HepG2 (cell line): ENCODE data around the gene ESF1. TPM values are rescaled to one million over a fixed set of nuclear protein-coding genes. Genes with fewer than 3 reads are reported as not detected.

ENCODE experiments used
- ATF3 ChIP-seq: sonication (generic); formaldehyde crosslinking; IDR thresholded peaks from 2 replicates; pipeline ENCODE4 v1.4.0; 2020; ENCODE audit warnings: missing genetic modification reagents
- BATF2 ChIP-seq: sonication (generic); formaldehyde crosslinking; IDR thresholded peaks from 2 replicates; pipeline ENCODE4 v1.8.0; 2022; ENCODE audit warnings: mild to moderate bottlenecking, missing genetic modification reagents, moderate library complexity
- CENPT ChIP-seq: sonication (generic); formaldehyde crosslinking; IDR thresholded peaks from 2 replicates; pipeline ENCODE4 v1.8.0; 2022; ENCODE audit warnings: low read depth, mild to moderate bottlenecking, moderate library complexity, missing genetic modification reagents
- CREBL2 ChIP-seq: sonication (generic); formaldehyde crosslinking; IDR thresholded peaks from 2 replicates; pipeline ENCODE4 v1.8.1; 2023; ENCODE audit warnings: missing genetic modification reagents, mild to moderate bottlenecking, borderline replicate concordance
- ELF3 ChIP-seq: IDR thresholded peaks from 2 replicates; pipeline ENCODE4 v1.6.1; 2016; ENCODE audit warnings: missing genetic modification reagents, missing compliant biosample characterization
- FOSL2 ChIP-seq: sonication (generic); formaldehyde crosslinking; IDR thresholded peaks from 2 replicates; pipeline ENCODE4 v1.4.0; 2020; ENCODE audit warnings: missing genetic modification reagents
- GMEB1 ChIP-seq: sonication (generic); formaldehyde crosslinking; IDR thresholded peaks from 2 replicates; pipeline ENCODE4 v1.5.1; 2020; ENCODE audit warnings: missing genetic modification reagents, mild to moderate bottlenecking, borderline replicate concordance
- GMEB2 ChIP-seq: IDR thresholded peaks from 2 replicates; pipeline ENCODE4 v1.6.1; 2016; ENCODE audit warnings: missing biosample characterization, missing genetic modification reagents, low read depth
- HDAC2 ChIP-seq: sonication (generic); formaldehyde crosslinking; IDR thresholded peaks from 2 replicates; pipeline ENCODE4 v1.4.0; 2020; ENCODE audit warnings: missing genetic modification reagents
- IRF2 ChIP-seq: IDR thresholded peaks from 2 replicates; pipeline ENCODE4 v1.6.1; 2018; ENCODE audit warnings: missing genetic modification reagents, missing compliant biosample characterization
- MAFF ChIP-seq: IDR thresholded peaks from 2 replicates; pipeline ENCODE4 v1.6.1; 2011; ENCODE audit warnings: low read depth, low read length, improper control_type of control experiment
- NFKB2 ChIP-seq: sonication (generic); formaldehyde crosslinking; IDR thresholded peaks from 2 replicates; pipeline ENCODE4 v1.4.0; 2020; ENCODE audit warnings: missing genetic modification reagents, borderline replicate concordance
- NFYC ChIP-seq: IDR thresholded peaks from 2 replicates; pipeline ENCODE4 v1.6.1; 2016; ENCODE audit warnings: missing genetic modification reagents, missing compliant biosample characterization
- NR3C1 ChIP-seq: sonication (generic); formaldehyde crosslinking; IDR thresholded peaks from 2 replicates; pipeline ENCODE4 v1.4.0; 2020; ENCODE audit warnings: missing genetic modification reagents
- POLR2A ChIP-seq, 2 experiments: IDR thresholded peaks; 2 replicates each; pipeline ENCODE4 v1.6.1; 2011; ENCODE audit warnings: low read depth in 2 of 2, low read length in 2 of 2, mild to moderate bottlenecking in 1 of 2, moderate library complexity in 1 of 2; ENCODE audit not compliant: insufficient read depth in 1 of 2
- SP140L ChIP-seq: sonication (generic); formaldehyde crosslinking; IDR thresholded peaks from 2 replicates; pipeline ENCODE4 v1.4.0; 2020; ENCODE audit warnings: missing genetic modification reagents, borderline replicate concordance
- SP4 ChIP-seq: sonication (generic); formaldehyde crosslinking; IDR thresholded peaks from 2 replicates; pipeline ENCODE4 v1.8.1; 2023; ENCODE audit warnings: mild to moderate bottlenecking, missing genetic modification reagents
- YEATS2 ChIP-seq: sonication (generic); formaldehyde crosslinking; IDR thresholded peaks from 2 replicates; pipeline ENCODE4 v1.4.0; 2020; ENCODE audit warnings: missing genetic modification reagents, borderline replicate concordance
- ZC3H13 ChIP-seq: sonication (generic); formaldehyde crosslinking; IDR thresholded peaks from 2 replicates; pipeline ENCODE4 v1.8.1; 2023; ENCODE audit warnings: mild to moderate bottlenecking, missing genetic modification reagents, moderate library complexity
- ZC3H4 ChIP-seq: sonication (generic); formaldehyde crosslinking; IDR thresholded peaks from 2 replicates; pipeline ENCODE4 v1.4.0; 2020; ENCODE audit warnings: missing genetic modification reagents, borderline replicate concordance
- ZNF431 ChIP-seq: sonication (generic); formaldehyde crosslinking; IDR thresholded peaks from 2 replicates; pipeline ENCODE4 v1.9.0; 2022; ENCODE audit warnings: missing genetic modification reagents, low read depth, mild to moderate bottlenecking, borderline replicate concordance
- ZNF460 ChIP-seq: sonication (generic); formaldehyde crosslinking; IDR thresholded peaks from 2 replicates; pipeline ENCODE4 v1.5.1; 2020; ENCODE audit warnings: missing genetic modification reagents, mild to moderate bottlenecking, borderline replicate concordance
- ZNF546 ChIP-seq: sonication (generic); formaldehyde crosslinking; conservative IDR thresholded peaks from 2 replicates; pipeline ENCODE4 v1.8.1; 2023; ENCODE audit warnings: mild to moderate bottlenecking, missing genetic modification reagents
- ZNF614 ChIP-seq: IDR thresholded peaks from 2 replicates; pipeline ENCODE4 v1.6.1; 2018; ENCODE audit warnings: missing biosample characterization, missing genetic modification reagents, inconsistent platforms, borderline replicate concordance
- polyA plus RNA-seq, 8 experiments: library from polyadenylated mRNA; depleted of rRNA in 3 of 8; stranded (reverse) in 7 of 8; unstranded in 1 of 8; fragments of >200 nt; fragmentation: Illumina TruSeq in 4 of 8; extraction: Trizol in 4 of 8; gene quantifications; 2 replicates each; pipeline versions ENCODE4 v1.2.1 to v1.2.3, GENCODE V29; 2011 to 2016; ENCODE audit warnings: low read depth in 4 of 8, missing spikeins in 1 of 8, mixed read lengths in 1 of 8; ENCODE audit not compliant: insufficient read depth in 1 of 8
- total RNA-seq, 5 experiments: library from RNA; depleted of rRNA; stranded (reverse); fragments of >200 nt; fragmentation: Illumina TruSeq; extraction: Trizol; gene quantifications; 2 replicates each; pipeline ENCODE4 v1.2.3, GENCODE V29; 2016; ENCODE audit warnings: low read depth in 1 of 5

Gene ESF1
- total and polyA plus RNA-seq, 2 of the 13 experiments (the other 11 are each of a cell fraction or from before 2014, with no cell fraction given) = 7.3 to 66.9 TPM

GRCh38 chr20:13692802-13693736 is 91.7 kb downstream of the ESF1 start (continued):
- TF ChIP-seq ZC3H13 (CRISPR knock-in tag) (no peak), NFKB2 (CRISPR knock-in tag) (no peak), BATF2 (CRISPR knock-in tag) (no peak), YEATS2 (CRISPR knock-in tag) (peak; percentile 44; the same call in 1 of the 2 replicates), CREBL2 (0 out of 2 replicates have a peak, but pooled peaks have one; percentile 43), ATF3 (CRISPR knock-in tag) (no peak), GMEB1 (no peak; the same call in 1 of the 2 replicates), POLR2A (IDR thresholded peaks at IDR 0.05; ENCODE audit: insufficient read depth in 1 of 2, low read depth in 2 of 2, low read length in 2 of 2) (0 out of 4 replicates have a peak, but pooled peaks of 1 of the 2 experiments have one; percentile 19), ZNF546 (CRISPR knock-in tag) (no peak), IRF2 (CRISPR knock-in tag) (peak; percentile 50; the same call in 1 of the 2 replicates), SP140L (CRISPR knock-in tag) (no peak), ZNF460 (CRISPR knock-in tag) (no peak), ZNF431 (peak; percentile 82; the same call in 1 of the 2 replicates), NFYC (CRISPR knock-in tag) (no peak), SP4 (CRISPR knock-in tag) (no peak), NR3C1 (CRISPR knock-in tag) (no peak), ZNF614 (CRISPR knock-in tag) (0 out of 2 replicates have a peak, but pooled peaks have one; percentile 24), HDAC2 (peak; percentile 68), GMEB2 (no peak), FOSL2 (CRISPR knock-in tag) (peak; percentile 76), CENPT (CRISPR knock-in tag) (no peak), ELF3 (CRISPR knock-in tag) (peak; percentile 80), MAFF (no peak), ZC3H4 (CRISPR knock-in tag) (no peak)
